H1 (cell line): Measurements from ENCODE around the gene CNNM1.

Experiments
- CREB1 ChIP-seq: IDR thresholded peaks from 2 replicates; pipeline ENCODE4 v1.6.1; 2012; ENCODE audit warnings: inconsistent platforms
- GABPA ChIP-seq: IDR thresholded peaks from 2 replicates; pipeline ENCODE4 v1.6.1; 2011; ENCODE audit warnings: mild to moderate bottlenecking, low read length, moderate library complexity, borderline replicate concordance; ENCODE audit not compliant: insufficient read depth
- POLR2AphosphoS5 ChIP-seq: IDR thresholded peaks from 2 replicates; pipeline ENCODE4 v1.6.1; 2011; ENCODE audit warnings: low read depth, low read length
- TF ChIP-seq, protein P1 (sequence below), 3 experiments: IDR thresholded peaks; 1 replicate in 2 of 3; 2 replicates in 1 of 3; pipeline versions ENCODE4 v1.5.1 to v1.6.1; 2011; ENCODE audit warnings: low read length in 3 of 3, mild to moderate bottlenecking in 3 of 3, inconsistent platforms in 2 of 3, low read depth in 1 of 3, moderate library complexity in 1 of 3; ENCODE audit not compliant: insufficient read depth in 1 of 3; ENCODE audit errors: control extremely low read depth in 1 of 3

DNA sequence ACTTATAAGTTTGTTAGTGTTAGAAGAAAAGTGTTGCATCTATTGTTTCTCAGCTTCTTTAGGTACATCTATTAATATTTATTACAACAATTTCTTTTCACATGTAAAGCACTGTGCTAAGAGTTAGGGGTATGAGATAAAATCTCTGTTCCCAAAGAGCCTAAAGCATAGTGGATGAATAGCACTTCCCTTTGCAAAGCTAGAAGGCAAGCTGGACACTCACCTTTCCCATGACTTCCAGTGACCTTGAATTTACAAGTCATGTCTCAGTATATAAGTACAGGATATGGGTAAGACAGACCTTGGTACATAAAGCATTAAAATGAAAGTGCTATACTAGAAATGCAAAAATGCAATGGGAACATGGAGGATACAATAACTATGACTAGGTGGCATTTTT is 8.7 kb downstream of the CNNM1 start:
- TF ChIP-seq GABPA (no peak), POLR2AphosphoS5 (no peak), CREB1 (no peak)
- TF ChIP-seq, protein P1, sequence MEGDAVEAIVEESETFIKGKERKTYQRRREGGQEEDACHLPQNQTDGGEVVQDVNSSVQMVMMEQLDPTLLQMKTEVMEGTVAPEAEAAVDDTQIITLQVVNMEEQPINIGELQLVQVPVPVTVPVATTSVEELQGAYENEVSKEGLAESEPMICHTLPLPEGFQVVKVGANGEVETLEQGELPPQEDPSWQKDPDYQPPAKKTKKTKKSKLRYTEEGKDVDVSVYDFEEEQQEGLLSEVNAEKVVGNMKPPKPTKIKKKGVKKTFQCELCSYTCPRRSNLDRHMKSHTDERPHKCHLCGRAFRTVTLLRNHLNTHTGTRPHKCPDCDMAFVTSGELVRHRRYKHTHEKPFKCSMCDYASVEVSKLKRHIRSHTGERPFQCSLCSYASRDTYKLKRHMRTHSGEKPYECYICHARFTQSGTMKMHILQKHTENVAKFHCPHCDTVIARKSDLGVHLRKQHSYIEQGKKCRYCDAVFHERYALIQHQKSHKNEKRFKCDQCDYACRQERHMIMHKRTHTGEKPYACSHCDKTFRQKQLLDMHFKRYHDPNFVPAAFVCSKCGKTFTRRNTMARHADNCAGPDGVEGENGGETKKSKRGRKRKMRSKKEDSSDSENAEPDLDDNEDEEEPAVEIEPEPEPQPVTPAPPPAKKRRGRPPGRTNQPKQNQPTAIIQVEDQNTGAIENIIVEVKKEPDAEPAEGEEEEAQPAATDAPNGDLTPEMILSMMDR (IDR thresholded peaks at IDR 0.05; ENCODE audit: control extremely low read depth in 1 of 3, insufficient read depth in 1 of 3, low read depth in 1 of 3, low read length in 3 of 3): no peak
